ENCODE results near the gene AMOT. TPM values are rescaled to one million over a fixed set of nuclear protein-coding genes. Genes with fewer than 3 reads are reported as not detected.
"Not testable (repeated sequence)": the region's sequence is repeated elsewhere in the genome, so short reads cannot be mapped to it uniquely, and the experiment has no call there.

Gene AMOT
- 1.9 and 4.8 TPM in 2 replicates for total RNA-seq

- peak; percentile 27 for DNase-seq (ENCODE audit: low read depth, low spot score)
These were observed at the start of gene AMOT for GRCh38 chrX:112840382-112841113. AMOT (minus strand) TSS chrX:112840831; CDS start chrX:112823126, 17,705 bp downstream.

GRCh38 chrX:112889400-112889799 lies 48.8 kb upstream of the AMOT start:
- no peak for DNase-seq (ENCODE audit: low read depth, low spot score)

- DNase-seq (ENCODE audit: low read depth, low spot score), result no peak
These were observed 48.3 kb upstream of the AMOT start for GRCh38 chrX:112888916-112889315.

- DNase-seq (ENCODE audit: low read depth, low spot score), result no peak
These were observed 37.1 kb upstream of the AMOT start for GRCh38 chrX:112877771-112878173.

GRCh38 chrX:112874614-112875013 lies 34.0 kb upstream of the AMOT start:
- DNase-seq (ENCODE audit: low read depth, low spot score), result no peak

- no peak for DNase-seq (ENCODE audit: low read depth, low spot score)
These were observed 33.5 kb upstream of the AMOT start for GRCh38 chrX:112874175-112874574.

GRCh38 chrX:112868586-112868985 lies 28.0 kb upstream of the AMOT start:
- DNase-seq (ENCODE audit: low read depth, low spot score), result no peak

- no peak for DNase-seq (ENCODE audit: low read depth, low spot score)
These were observed 26.9 kb upstream of the AMOT start for GRCh38 chrX:112867570-112867969.

- DNase-seq (ENCODE audit: low read depth, low spot score), result no peak
These were observed 25.5 kb upstream of the AMOT start for GRCh38 chrX:112866175-112866574.

- DNase-seq (ENCODE audit: low read depth, low spot score), result no peak
These were observed 24.9 kb upstream of the AMOT start for GRCh38 chrX:112865464-112866025.

- no peak for DNase-seq (ENCODE audit: low read depth, low spot score)
These were observed 23.2 kb upstream of the AMOT start for GRCh38 chrX:112863850-112864249.

GRCh38 chrX:112857478-112857878 lies 16.8 kb upstream of the AMOT start:
- DNase-seq (ENCODE audit: low read depth, low spot score), result no peak

- DNase-seq (ENCODE audit: low read depth, low spot score), result not testable (repeated sequence)
These were observed 14.3 kb upstream of the AMOT start for GRCh38 chrX:112854901-112855300.

- no peak for DNase-seq (ENCODE audit: low read depth, low spot score)
These were observed 12.2 kb upstream of the AMOT start for GRCh38 chrX:112852851-112853250.

- DNase-seq (ENCODE audit: low read depth, low spot score), result no peak
These were observed 11.2 kb upstream of the AMOT start for GRCh38 chrX:112851806-112852205.

- DNase-seq (ENCODE audit: low read depth, low spot score), result no peak
These were observed 10.6 kb upstream of the AMOT start for GRCh38 chrX:112851161-112851779.

- no peak for DNase-seq (ENCODE audit: low read depth, low spot score)
These were observed 8.4 kb upstream of the AMOT start for GRCh38 chrX:112849016-112849415.

- no peak for DNase-seq (ENCODE audit: low read depth, low spot score)
These were observed 6.2 kb upstream of the AMOT start for GRCh38 chrX:112846782-112847181.

- DNase-seq (ENCODE audit: low read depth, low spot score), result no peak
These were observed 5.6 kb upstream of the AMOT start for GRCh38 chrX:112846187-112846586.

- DNase-seq (ENCODE audit: low read depth, low spot score), result no peak
These were observed 3.6 kb upstream of the AMOT start for GRCh38 chrX:112844250-112844649.

- DNase-seq (ENCODE audit: low read depth, low spot score), result no peak
These were observed 1.2 kb upstream of the AMOT start for GRCh38 chrX:112841820-112842157.

GRCh38 chrX:112841114-112841819 lies 636 bp upstream of the AMOT start:
- peak; percentile 68 for DNase-seq (ENCODE audit: low read depth, low spot score)
